Measurements from ENCODE around the gene EIF5A2. TPM values are rescaled to one million over a fixed set of nuclear protein-coding genes. Genes with fewer than 3 reads are reported as not detected.
A peak's percentile ranks its signal among the peaks of the same experiment; 100 is the strongest.
"Not testable (repeated sequence)": the region's sequence is repeated elsewhere in the genome, so short reads cannot be mapped to it uniquely, and the experiment has no call there.

EIF5A2 gene
- total RNA-seq, 1 donor from 2014 or later = 6.0 TPM

DNA sequence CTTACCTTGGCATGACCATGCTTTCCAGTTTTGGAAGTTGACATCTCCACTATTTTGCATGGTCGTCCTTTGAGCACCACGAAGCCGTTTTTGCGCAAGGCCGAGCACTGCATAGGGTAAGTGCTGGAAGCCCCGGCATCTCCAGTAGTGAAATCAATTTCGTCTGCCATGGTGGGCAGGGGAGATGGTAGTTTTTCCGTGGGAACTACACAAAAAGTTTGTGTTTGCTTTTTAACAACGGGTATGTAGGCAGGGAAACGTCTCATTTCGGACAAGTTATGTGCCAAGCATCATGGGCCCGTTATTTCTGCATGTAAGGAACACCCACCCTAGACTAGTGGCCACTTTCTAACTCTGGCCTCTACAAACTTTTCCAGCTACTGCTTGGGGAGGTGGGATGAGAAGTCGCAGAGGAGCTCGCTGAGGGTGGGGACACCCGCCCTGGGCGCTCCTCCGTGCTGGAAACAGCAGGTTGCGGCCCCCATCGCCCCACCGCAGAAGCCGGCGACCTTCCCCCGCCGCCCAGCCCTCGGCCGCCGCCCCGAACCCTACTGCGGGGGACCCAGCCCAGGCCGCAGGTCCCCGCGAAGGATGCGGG, 701 bp downstream of the EIF5A2 start:
- H3K27me3 Mint-ChIP-seq (ENCODE audit: low read depth) = peaks cover 2% of the 10 kb centered on the region
- TF ChIP-seq, protein P1, sequence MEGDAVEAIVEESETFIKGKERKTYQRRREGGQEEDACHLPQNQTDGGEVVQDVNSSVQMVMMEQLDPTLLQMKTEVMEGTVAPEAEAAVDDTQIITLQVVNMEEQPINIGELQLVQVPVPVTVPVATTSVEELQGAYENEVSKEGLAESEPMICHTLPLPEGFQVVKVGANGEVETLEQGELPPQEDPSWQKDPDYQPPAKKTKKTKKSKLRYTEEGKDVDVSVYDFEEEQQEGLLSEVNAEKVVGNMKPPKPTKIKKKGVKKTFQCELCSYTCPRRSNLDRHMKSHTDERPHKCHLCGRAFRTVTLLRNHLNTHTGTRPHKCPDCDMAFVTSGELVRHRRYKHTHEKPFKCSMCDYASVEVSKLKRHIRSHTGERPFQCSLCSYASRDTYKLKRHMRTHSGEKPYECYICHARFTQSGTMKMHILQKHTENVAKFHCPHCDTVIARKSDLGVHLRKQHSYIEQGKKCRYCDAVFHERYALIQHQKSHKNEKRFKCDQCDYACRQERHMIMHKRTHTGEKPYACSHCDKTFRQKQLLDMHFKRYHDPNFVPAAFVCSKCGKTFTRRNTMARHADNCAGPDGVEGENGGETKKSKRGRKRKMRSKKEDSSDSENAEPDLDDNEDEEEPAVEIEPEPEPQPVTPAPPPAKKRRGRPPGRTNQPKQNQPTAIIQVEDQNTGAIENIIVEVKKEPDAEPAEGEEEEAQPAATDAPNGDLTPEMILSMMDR (conservative IDR thresholded peaks at IDR 0.05) = no peak
- DNase-seq (ENCODE audit: low read depth, low spot score) = peak; percentile 4
- no peak overlapping the region for H3K27ac Mint-ChIP-seq (ENCODE audit: unreplicated experiment)
- peak overlapping the region; percentile 98 for H3K4me3 Mint-ChIP-seq
- H3K36me3 Mint-ChIP-seq (ENCODE audit: low read depth) = peaks cover 20% of the 10 kb centered on the region
- H3K9me3 Mint-ChIP-seq = peaks cover 15% of the 10 kb centered on the region
- peaks cover 15% of the 10 kb centered on the region for H3K4me1 Mint-ChIP-seq

- TF ChIP-seq, protein P1 (conservative IDR thresholded peaks at IDR 0.05) = no peak
- peaks cover 15% of the 10 kb centered on the region for H3K4me1 Mint-ChIP-seq
- H3K4me3 Mint-ChIP-seq = peak overlapping the region; percentile 57
- H3K9me3 Mint-ChIP-seq = peaks cover 12% of the 10 kb centered on the region
- H3K36me3 Mint-ChIP-seq (ENCODE audit: low read depth) = peaks cover 21% of the 10 kb centered on the region
- no peak overlapping the region for H3K27ac Mint-ChIP-seq (ENCODE audit: unreplicated experiment)
- no peak for DNase-seq (ENCODE audit: low read depth, low spot score)
- peaks cover 2% of the 10 kb centered on the region for H3K27me3 Mint-ChIP-seq (ENCODE audit: low read depth)
These were observed 2.6 kb downstream of the EIF5A2 start for GRCh38 chr3:170905862-170906261.

GRCh38 chr3:170903123-170903522, 5.3 kb downstream of the EIF5A2 start:
- Mint-ChIP-seq H3K36me3 (ENCODE audit: low read depth) (peaks cover 17% of the 10 kb centered on the region), H3K4me1 (peaks cover 15% of the 10 kb centered on the region), H3K27me3 (ENCODE audit: low read depth) (peaks cover 2% of the 10 kb centered on the region), H3K9me3 (peaks cover 2% of the 10 kb centered on the region), H3K4me3 (no peak overlapping the region), H3K27ac (ENCODE audit: unreplicated experiment) (no peak overlapping the region)
- DNase-seq (ENCODE audit: low read depth, low spot score) = no peak
- TF ChIP-seq, protein P1 (conservative IDR thresholded peaks at IDR 0.05) = no peak

DNA sequence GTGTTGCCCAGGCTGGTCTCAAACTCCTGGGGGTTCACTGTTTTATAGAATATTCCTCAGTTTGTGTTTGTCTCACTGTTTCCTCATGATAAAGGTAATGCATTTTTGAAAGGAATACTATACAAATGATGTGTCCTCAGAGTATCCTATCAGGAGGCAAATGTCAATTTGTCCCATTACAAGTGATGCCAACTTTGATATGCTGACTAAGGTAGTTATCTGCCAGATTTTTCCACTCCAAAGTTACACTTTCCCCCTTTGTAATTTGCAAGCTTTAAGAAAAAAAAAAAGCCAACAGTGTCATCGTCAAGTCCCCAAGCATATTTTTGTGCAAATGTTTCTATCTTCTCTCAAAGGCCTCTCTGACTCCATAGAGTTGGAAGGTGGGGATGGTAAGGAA, 9.0 kb downstream of the EIF5A2 start:
- Mint-ChIP-seq H3K27ac (ENCODE audit: unreplicated experiment) (no peak overlapping the region), H3K4me1 (no peaks in the 10 kb centered on the region), H3K9me3 (peaks cover 7% of the 10 kb centered on the region), H3K36me3 (ENCODE audit: low read depth) (peaks cover 35% of the 10 kb centered on the region), H3K4me3 (no peak overlapping the region), H3K27me3 (ENCODE audit: low read depth) (no peaks in the 10 kb centered on the region)
- TF ChIP-seq, protein P1 (conservative IDR thresholded peaks at IDR 0.05) = no peak
- DNase-seq (ENCODE audit: low read depth, low spot score) = no peak

DNA sequence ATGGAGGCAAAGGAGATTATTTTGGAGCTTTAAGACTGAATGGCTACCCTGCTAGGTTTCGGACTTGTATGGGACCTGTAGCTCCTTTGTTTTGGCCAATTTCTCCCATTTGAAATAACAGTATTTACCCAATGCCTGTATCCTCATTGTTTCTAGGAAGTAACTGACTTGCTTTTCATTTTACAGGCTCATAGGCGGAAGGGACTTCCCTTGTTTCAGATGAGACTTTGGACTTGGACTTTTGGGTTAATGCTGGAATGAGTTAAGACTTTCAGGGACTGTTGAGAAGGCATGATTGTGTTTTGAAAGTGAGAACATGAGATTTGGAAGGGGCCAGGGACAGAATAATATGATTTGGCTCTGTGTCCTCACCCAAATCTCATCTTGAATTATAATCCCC, 10.5 kb downstream of the EIF5A2 start:
- peaks cover 32% of the 10 kb centered on the region for H3K36me3 Mint-ChIP-seq (ENCODE audit: low read depth)

GRCh38 chr3:170897199-170897598, 11.2 kb downstream of the EIF5A2 start:
- DNase-seq (ENCODE audit: low read depth, low spot score); H3K27ac Mint-ChIP-seq (ENCODE audit: unreplicated experiment); H3K4me1 Mint-ChIP-seq; H3K4me3 Mint-ChIP-seq; H3K9me3 Mint-ChIP-seq; H3K27me3 Mint-ChIP-seq (ENCODE audit: low read depth): not testable (repeated sequence)
- peaks cover 32% of the 10 kb centered on the region for H3K36me3 Mint-ChIP-seq (ENCODE audit: low read depth)

More for the DNA sequence above, 10.5 kb downstream of the EIF5A2 start:
- H3K9me3 Mint-ChIP-seq = peaks cover 7% of the 10 kb centered on the region
- H3K27ac Mint-ChIP-seq (ENCODE audit: unreplicated experiment) = no peak overlapping the region
- TF ChIP-seq, protein P1 (conservative IDR thresholded peaks at IDR 0.05) = no peak
- no peak overlapping the region for H3K4me3 Mint-ChIP-seq
- no peaks in the 10 kb centered on the region for H3K27me3 Mint-ChIP-seq (ENCODE audit: low read depth)
- H3K4me1 Mint-ChIP-seq = no peaks in the 10 kb centered on the region
- DNase-seq (ENCODE audit: low read depth, low spot score) = no peak

All from neural crest cell (in vitro differentiated cells).